PC-3 (cell line): ENCODE results near the gene TP53AIP1. TPM values are rescaled to one million over a fixed set of nuclear protein-coding genes. Genes with fewer than 3 reads are reported as not detected.

Source experiments
- ATAC-seq: fragments of 200-7000 bp; cut with Tn5 transposase; 2 replicates; pipeline ENCODE4 v1.9.1; 2020; ENCODE audit warnings: mild to moderate bottlenecking, moderate library complexity
- BruUV-seq: library from RNA; stranded (reverse); fragments of 400-500 nt; replicated peaks from 2 replicates; lab custom pipeline; 2021; lab: Mats Ljungman, UMichigan
- CTCF ChIA-PET: fragments of 300-600 bp; sonication (Branson Sonifier 250); formaldehyde crosslinking; loops from one replicate; lab custom pipeline; 2022; ENCODE audit warnings: antibody characterized with exemption; lab: Charles Lee
- POLR2A ChIA-PET: fragments of 300-600 bp; sonication (Branson Sonifier 250); formaldehyde crosslinking; loops from one replicate; lab custom pipeline; 2022; ENCODE audit warnings: antibody characterized with exemption; ENCODE audit not compliant: unreplicated experiment; lab: Charles Lee
- DNase-seq: peaks from one replicate; pipeline ENCODE4 v3.0.0-alpha.2; 2015
- H2AFZ ChIP-seq: fragments of 300-600 bp; sonication (generic); 2 replicates; pipeline ENCODE4 v1.6.0; 2016; ENCODE audit warnings: antibody characterized with exemption, low read length
- H3F3A ChIP-seq: fragments of 300-600 bp; sonication (generic); one replicate; pipeline ENCODE4 v1.6.0; 2017; ENCODE audit warnings: antibody characterized with exemption, low read length, control low read depth, mild to moderate bottlenecking; ENCODE audit not compliant: unreplicated experiment
- H3K27ac ChIP-seq: fragments of 300-600 bp; sonication (generic); 2 replicates; pipeline ENCODE4 v1.5.1; 2016; ENCODE audit warnings: mild to moderate bottlenecking, low read length
- H3K27me3 ChIP-seq: fragments of 300-600 bp; sonication (generic); 2 replicates; pipeline ENCODE4 v1.6.1; 2016; ENCODE audit warnings: low read length, mixed read lengths
- H3K36me3 ChIP-seq: fragments of 300-600 bp; sonication (generic); 2 replicates; pipeline ENCODE4 v1.6.1; 2016; ENCODE audit warnings: low read depth, mixed run types, low read length, mixed read lengths
- H3K4me1 ChIP-seq: fragments of 300-600 bp; sonication (generic); 2 replicates; pipeline ENCODE4 v1.5.1; 2016; ENCODE audit warnings: low read length; ENCODE audit not compliant: insufficient read depth
- H3K4me2 ChIP-seq: fragments of 300-600 bp; sonication (generic); 2 replicates; pipeline ENCODE4 v1.6.0; 2016; ENCODE audit warnings: low read length
- H3K4me3 ChIP-seq: fragments of 300-600 bp; sonication (generic); 2 replicates; pipeline ENCODE4 v1.5.1; 2016; ENCODE audit warnings: mild to moderate bottlenecking, low read length, mixed read lengths
- H3K79me2 ChIP-seq: fragments of 300-600 bp; sonication (generic); 2 replicates; pipeline ENCODE4 v1.6.1; 2017; ENCODE audit warnings: low read length, mixed read lengths
- H3K9ac ChIP-seq: fragments of 300-600 bp; sonication (generic); 2 replicates; pipeline ENCODE4 v1.6.0; 2016; ENCODE audit warnings: mild to moderate bottlenecking, low read length
- H3K9me2 ChIP-seq: fragments of 300-600 bp; sonication (generic); replicated peaks from 2 replicates; pipeline ENCODE4 v1.6.1; 2016; ENCODE audit warnings: mixed run types, low read length, mixed read lengths
- H3K9me3 ChIP-seq: fragments of 300-600 bp; sonication (generic); 2 replicates; pipeline ENCODE4 v1.6.1; 2016; ENCODE audit warnings: low read length, mixed read lengths
- H4K20me1 ChIP-seq: fragments of 300-600 bp; sonication (generic); 2 replicates; pipeline ENCODE4 v1.6.1; 2016; ENCODE audit warnings: low read length, mixed read lengths
- EZH2 ChIP-seq: fragments of 300-600 bp; sonication (generic); IDR thresholded peaks from one replicate; pipeline ENCODE4 v1.6.1; 2017; ENCODE audit warnings: antibody characterized with exemption, mild to moderate bottlenecking, low read length; ENCODE audit not compliant: unreplicated experiment
- EZH2phosphoT487 ChIP-seq: fragments of 300-600 bp; sonication (generic); IDR thresholded peaks from 2 replicates; pipeline ENCODE4 v1.6.1; 2018; ENCODE audit warnings: mild to moderate bottlenecking, antibody characterized with exemption, low read length, borderline replicate concordance
- intact Hi-C: fragments of 100-400 bp; cut with micrococcal nuclease; formaldehyde crosslinking; loops from 2 replicates; pipeline ENCODE4 v1.9.0; 2023
- total RNA-seq: library from RNA; depleted of rRNA; stranded (reverse); fragments of >200 nt; gene quantifications from 2 replicates; pipeline ENCODE4 v1.2.3, GENCODE V29; 2014
- TF ChIP-seq, protein P1 (sequence below): fragments of 300-600 bp; sonication (generic); conservative IDR thresholded peaks from 2 replicates; pipeline ENCODE4 v1.5.1; 2017; ENCODE audit warnings: antibody characterized with exemption, low read depth, mild to moderate bottlenecking, low read length

The TP53AIP1 gene
- total RNA-seq, 1 experiment from 2014 or later: 0.58 TPM

DNA sequence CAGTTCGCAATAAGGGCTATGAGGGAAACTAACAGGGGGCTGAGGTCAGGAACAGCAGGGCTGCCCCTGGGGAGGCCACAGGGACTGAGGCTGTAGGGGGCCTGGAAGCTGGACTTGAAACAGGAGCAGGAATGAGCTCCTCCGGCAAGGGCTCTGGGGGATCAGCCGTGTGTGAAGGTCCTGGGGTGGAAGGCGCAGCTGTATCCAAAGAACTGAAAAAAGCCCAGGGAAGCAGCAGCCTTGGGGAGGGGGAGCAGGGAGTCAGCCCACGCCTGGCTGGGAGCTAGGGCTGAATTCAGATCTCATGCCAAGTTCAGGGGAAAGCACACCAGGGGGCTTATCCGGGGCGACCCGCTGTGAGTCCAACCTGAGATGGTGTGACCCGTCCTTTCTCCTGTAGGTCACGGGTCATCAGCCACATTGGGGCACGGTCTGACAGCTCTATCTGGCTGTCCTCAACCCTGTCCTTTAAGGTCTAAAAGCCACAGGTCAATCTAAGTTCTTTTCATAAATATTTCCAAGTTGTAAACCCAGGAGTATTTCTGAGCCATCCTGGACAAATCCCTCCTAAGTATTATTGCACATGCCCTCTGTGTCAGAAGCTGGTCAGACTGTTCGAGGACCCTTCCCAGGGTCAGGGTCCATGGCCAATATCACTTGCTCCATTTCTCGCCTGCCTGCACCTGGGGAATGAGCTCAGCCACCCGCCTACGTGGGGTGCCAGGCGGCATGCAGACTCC lies 18.0 kb downstream of the TP53AIP1 start:
- Histone ChIP-seq H3K9me3 (no peaks in the 10 kb centered on the region), H2AFZ (no peak overlapping the region), H3K27ac (no peak overlapping the region), H3F3A (no peaks in the 10 kb centered on the region), H3K4me3 (no peak overlapping the region), H3K4me1 (0 out of 2 replicates have a peak, but pooled peaks cover 6% of the 10 kb centered on the region), H3K27me3 (peaks cover 18% of the 10 kb centered on the region), H3K9ac (no peak overlapping the region), H3K36me3 (no peaks in the 10 kb centered on the region), H3K9me2 (no peaks in the 10 kb centered on the region), H3K79me2 (no peaks in the 10 kb centered on the region), H3K4me2 (no peak overlapping the region), H4K20me1 (no peaks in the 10 kb centered on the region)
- no TSS peak for BruUV-seq
- ChIA-PET CTCF (no interaction called here), POLR2A (no interaction called here)
- TF ChIP-seq, protein P1, sequence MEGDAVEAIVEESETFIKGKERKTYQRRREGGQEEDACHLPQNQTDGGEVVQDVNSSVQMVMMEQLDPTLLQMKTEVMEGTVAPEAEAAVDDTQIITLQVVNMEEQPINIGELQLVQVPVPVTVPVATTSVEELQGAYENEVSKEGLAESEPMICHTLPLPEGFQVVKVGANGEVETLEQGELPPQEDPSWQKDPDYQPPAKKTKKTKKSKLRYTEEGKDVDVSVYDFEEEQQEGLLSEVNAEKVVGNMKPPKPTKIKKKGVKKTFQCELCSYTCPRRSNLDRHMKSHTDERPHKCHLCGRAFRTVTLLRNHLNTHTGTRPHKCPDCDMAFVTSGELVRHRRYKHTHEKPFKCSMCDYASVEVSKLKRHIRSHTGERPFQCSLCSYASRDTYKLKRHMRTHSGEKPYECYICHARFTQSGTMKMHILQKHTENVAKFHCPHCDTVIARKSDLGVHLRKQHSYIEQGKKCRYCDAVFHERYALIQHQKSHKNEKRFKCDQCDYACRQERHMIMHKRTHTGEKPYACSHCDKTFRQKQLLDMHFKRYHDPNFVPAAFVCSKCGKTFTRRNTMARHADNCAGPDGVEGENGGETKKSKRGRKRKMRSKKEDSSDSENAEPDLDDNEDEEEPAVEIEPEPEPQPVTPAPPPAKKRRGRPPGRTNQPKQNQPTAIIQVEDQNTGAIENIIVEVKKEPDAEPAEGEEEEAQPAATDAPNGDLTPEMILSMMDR: no peak
- TF ChIP-seq EZH2phosphoT487 (no peak), EZH2 (no peak)
- intact Hi-C loops: no loop called here
- DNase-seq (no peak), ATAC-seq (no peak)

DNA sequence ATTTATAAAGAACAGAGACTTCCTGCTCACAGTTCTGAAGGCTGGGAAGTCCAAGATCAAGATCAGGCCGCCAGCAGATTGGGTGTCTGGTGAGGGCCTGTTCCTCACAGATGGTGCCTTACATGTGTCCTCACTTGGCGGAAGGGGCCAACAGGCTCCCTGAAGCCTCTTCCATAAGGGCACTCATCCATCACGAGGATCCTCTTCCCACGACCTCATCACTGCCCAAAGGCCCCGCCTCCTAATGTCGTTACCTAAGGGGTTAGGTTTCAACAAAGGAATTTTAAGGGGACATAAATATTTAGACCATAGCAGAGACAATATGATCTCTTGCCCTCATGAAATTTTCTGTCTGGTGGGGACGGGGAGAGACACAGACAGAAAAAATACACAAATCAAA lies 18.6 kb downstream of the TP53AIP1 start:
- Histone ChIP-seq H3K27me3 (peaks cover 19% of the 10 kb centered on the region), H3K9me2 (no peaks in the 10 kb centered on the region), H3K79me2 (no peaks in the 10 kb centered on the region), H2AFZ (no peak overlapping the region), H3K4me3 (no peak overlapping the region), H3K4me1 (0 out of 2 replicates have a peak, but pooled peaks cover 6% of the 10 kb centered on the region), H3K9me3 (no peaks in the 10 kb centered on the region), H3K4me2 (no peak overlapping the region), H3K9ac (no peak overlapping the region), H3K27ac (no peak overlapping the region), H3K36me3 (no peaks in the 10 kb centered on the region), H4K20me1 (no peaks in the 10 kb centered on the region), H3F3A (no peaks in the 10 kb centered on the region)
- ATAC-seq: no peak
- ChIA-PET CTCF (no interaction called here), POLR2A (no interaction called here)
- no TSS peak for BruUV-seq
- intact Hi-C loops: no loop called here
- TF ChIP-seq, protein P1: no peak
- TF ChIP-seq EZH2 (no peak), EZH2phosphoT487 (no peak)
- no peak for DNase-seq

DNA sequence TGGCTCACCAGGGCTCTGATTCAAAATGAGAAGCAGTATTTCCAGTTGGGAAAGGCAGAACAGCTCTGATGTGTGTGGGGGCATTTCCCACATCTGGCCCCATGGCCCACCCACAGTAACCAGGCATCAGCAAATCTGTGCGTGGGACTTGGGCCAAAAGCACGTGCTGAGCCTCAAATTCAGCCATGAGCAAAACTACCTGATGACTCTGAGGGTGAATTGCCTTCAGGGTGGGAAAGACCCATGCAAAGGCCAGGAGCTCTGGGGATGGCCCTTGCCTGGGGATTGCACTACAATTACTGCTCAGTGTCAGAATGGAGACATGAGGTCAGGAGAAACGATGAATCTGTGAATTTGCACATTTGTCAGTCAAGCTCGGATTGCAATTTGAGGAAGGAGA lies 20.9 kb downstream of the TP53AIP1 start:
- CTCF ChIA-PET: no interaction called here
- intact Hi-C loops: no loop called here
- peaks cover 19% of the 10 kb centered on the region for H3K27me3 ChIP-seq

More for the DNA sequence above, 20.9 kb downstream of the TP53AIP1 start:
- no peak overlapping the region for H3K9ac ChIP-seq
- H3K4me3 ChIP-seq: no peak overlapping the region
- H3K9me2 ChIP-seq: no peaks in the 10 kb centered on the region
- TF ChIP-seq EZH2phosphoT487 (no peak), EZH2 (no peak)
- TF ChIP-seq, protein P1: no peak
- no peaks in the 10 kb centered on the region for H4K20me1 ChIP-seq
- POLR2A ChIA-PET: no interaction called here
- no peaks in the 10 kb centered on the region for H3K9me3 ChIP-seq
- no TSS peak for BruUV-seq
- H3F3A ChIP-seq: no peaks in the 10 kb centered on the region
- 0 out of 2 replicates have a peak, but pooled peaks cover 6% of the 10 kb centered on the region for H3K4me1 ChIP-seq
- no peak overlapping the region for H2AFZ ChIP-seq
- DNase-seq (no peak), ATAC-seq (no peak)
- H3K27ac ChIP-seq: no peak overlapping the region
- no peaks in the 10 kb centered on the region for H3K79me2 ChIP-seq
- H3K4me2 ChIP-seq: no peak overlapping the region
- H3K36me3 ChIP-seq: no peaks in the 10 kb centered on the region
